Colonic mucosa (tissue), 4 donors: ENCODE data around the gene COPE. TPM values are rescaled to one million over a fixed set of nuclear protein-coding genes. Genes with fewer than 3 reads are reported as not detected.

ENCODE experiments used
- DNase-seq: peaks from one replicate; pipeline ENCODE4 v3.0.0-alpha.2; 2020
- H3K27ac ChIP-seq: fragments of 200-600 bp; one replicate; pipeline ENCODE4 v1.8.0; 2021
- H3K27me3 ChIP-seq: fragments of 200-600 bp; one replicate; pipeline ENCODE4 v1.8.0; 2021
- H3K36me3 ChIP-seq: fragments of 200-600 bp; one replicate; pipeline ENCODE4 v1.8.0; 2021
- H3K4me1 ChIP-seq: fragments of 200-600 bp; one replicate; pipeline ENCODE4 v1.8.0; 2021; ENCODE audit warnings: mild to moderate bottlenecking
- H3K4me3 ChIP-seq: fragments of 200-600 bp; one replicate; pipeline ENCODE4 v1.8.0; 2021
- H3K9ac ChIP-seq, 2 donors: one replicate each; pipeline ENCODE4 v1.7.0; 2013; ENCODE audit warnings: control low read depth in 2 of 2, low read depth in 2 of 2, low read length in 2 of 2
- H3K9me3 ChIP-seq: fragments of 200-600 bp; one replicate; pipeline ENCODE4 v1.8.0; 2021
- CTCF ChIP-seq: fragments of 200-600 bp; IDR thresholded peaks from one replicate; pipeline ENCODE4 v1.8.0; 2022; ENCODE audit warnings: antibody characterized with exemption, mild to moderate bottlenecking
- intact Hi-C: fragments of 100-400 bp; cut with DNase I; formaldehyde crosslinking; loops from one replicate; pipeline ENCODE4 v1.14.1; 2022
- total RNA-seq, 2 donors: library from RNA; stranded (reverse); fragmentation: NEBNext Ultra II Directional in 1 of 2; extraction: Animal tissue kit (Norgen Biotek cat#: 25700) in 1 of 2; gene quantifications; one replicate each; pipeline ENCODE4 v1.2.1, GENCODE V29; 2021
- donor health status: healthy.
- donor health status: DM: no; HTN: no; CAD: no.
- donor health status: DM: no; HTN: no; CAD: no.

The COPE gene
- total RNA-seq, 2 donors from 2014 or later = 218 to 295 TPM

GRCh38 chr19:18900700-18901481 lies 18.3 kb downstream of the COPE start:
- TF ChIP-seq CTCF = no peak
- Histone ChIP-seq H3K27me3 (peaks cover 9% of the 10 kb centered on the region), H3K36me3 (no peaks in the 10 kb centered on the region), H3K4me1 (no peaks in the 10 kb centered on the region), H3K9me3 (no peaks in the 10 kb centered on the region), H3K9ac (no peak overlapping the region), H3K4me3 (no peak overlapping the region), H3K27ac (no peak overlapping the region)
- DNase-seq = no peak
- intact Hi-C loops = no loop called here

DNA sequence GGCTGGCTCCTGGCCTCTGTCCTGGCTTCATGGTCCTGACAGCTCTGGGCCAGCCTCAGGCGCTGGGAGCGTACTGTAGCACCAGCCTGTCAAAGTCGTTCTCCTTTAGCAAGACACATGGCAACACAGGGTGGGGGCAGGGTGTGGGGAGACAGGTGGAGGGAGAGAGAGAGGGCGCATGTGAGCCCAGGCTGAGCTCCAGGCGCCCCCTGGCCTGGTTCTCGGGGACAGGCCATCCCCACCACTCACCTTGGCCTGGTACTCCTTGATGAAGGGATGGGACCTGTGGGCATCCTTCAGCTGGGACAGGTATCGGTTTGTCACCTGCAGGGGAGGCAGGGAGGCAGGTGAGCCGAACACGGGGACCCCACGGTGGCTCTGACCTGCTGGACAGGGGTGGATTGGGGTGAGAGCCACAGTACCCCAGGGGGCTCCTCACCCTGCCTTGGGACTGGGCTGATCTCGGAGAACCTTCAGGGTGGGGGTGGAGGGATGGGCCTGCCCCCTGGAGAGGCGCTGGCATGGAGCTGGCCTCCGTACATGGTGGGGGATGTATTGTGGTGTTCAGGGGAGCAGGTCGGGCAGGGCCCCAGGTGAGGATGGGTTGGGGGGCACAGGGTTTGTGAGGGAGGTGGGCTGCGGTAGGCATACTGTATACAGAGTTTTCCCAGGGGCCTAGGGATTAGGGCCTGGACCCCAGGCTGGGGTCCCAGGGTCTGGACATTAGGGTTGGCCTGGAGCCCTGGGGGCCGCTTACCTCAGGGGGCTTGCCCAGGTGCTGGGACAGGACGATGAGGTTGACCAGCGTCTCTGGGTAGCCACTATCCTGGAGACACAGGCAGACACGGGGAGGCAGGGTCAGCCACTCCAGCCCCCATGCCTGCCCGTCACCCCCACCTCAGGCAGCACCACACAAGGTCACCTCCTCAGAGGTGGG lies 19.3 kb downstream of the COPE start:
- Histone ChIP-seq H3K27me3 (peaks cover 17% of the 10 kb centered on the region), H3K4me1 (peaks cover 5% of the 10 kb centered on the region), H3K9me3 (no peaks in the 10 kb centered on the region), H3K36me3 (no peaks in the 10 kb centered on the region), H3K27ac (no peak overlapping the region), H3K4me3 (no peak overlapping the region), H3K9ac (no peak overlapping the region)
- DNase-seq = no peak
- intact Hi-C loops = no loop called here
- TF ChIP-seq CTCF = no peak

GRCh38 chr19:18898607-18899408 lies 20.4 kb downstream of the COPE start:
- DNase-seq = no peak
- no peaks in the 10 kb centered on the region for H3K36me3 ChIP-seq
- peaks cover 27% of the 10 kb centered on the region for H3K27me3 ChIP-seq
- no peak overlapping the region for H3K9ac ChIP-seq
- no peaks in the 10 kb centered on the region for H3K9me3 ChIP-seq
- peaks cover 5% of the 10 kb centered on the region for H3K4me1 ChIP-seq
- intact Hi-C loops = no loop called here
- TF ChIP-seq CTCF = no peak
- no peak overlapping the region for H3K27ac ChIP-seq
- no peak overlapping the region for H3K4me3 ChIP-seq

GRCh38 chr19:18898081-18898606 lies 21.0 kb downstream of the COPE start:
- TF ChIP-seq CTCF = no peak
- peaks cover 27% of the 10 kb centered on the region for H3K27me3 ChIP-seq
- intact Hi-C loops = no loop called here
- no peaks in the 10 kb centered on the region for H3K36me3 ChIP-seq
- H3K9me3 ChIP-seq = no peaks in the 10 kb centered on the region
- H3K4me3 ChIP-seq = no peak overlapping the region
- H3K4me1 ChIP-seq = peaks cover 5% of the 10 kb centered on the region
- H3K9ac ChIP-seq = no peak overlapping the region
- H3K27ac ChIP-seq = no peak overlapping the region
- no peak for DNase-seq
